ENCODE results near the gene TPI1. TPM values are rescaled to one million over a fixed set of nuclear protein-coding genes. Genes with fewer than 3 reads are reported as not detected.

The TPI1 gene
- total and polyA plus RNA-seq, 4 donors: 190 to 547 (median 396) TPM

DNA sequence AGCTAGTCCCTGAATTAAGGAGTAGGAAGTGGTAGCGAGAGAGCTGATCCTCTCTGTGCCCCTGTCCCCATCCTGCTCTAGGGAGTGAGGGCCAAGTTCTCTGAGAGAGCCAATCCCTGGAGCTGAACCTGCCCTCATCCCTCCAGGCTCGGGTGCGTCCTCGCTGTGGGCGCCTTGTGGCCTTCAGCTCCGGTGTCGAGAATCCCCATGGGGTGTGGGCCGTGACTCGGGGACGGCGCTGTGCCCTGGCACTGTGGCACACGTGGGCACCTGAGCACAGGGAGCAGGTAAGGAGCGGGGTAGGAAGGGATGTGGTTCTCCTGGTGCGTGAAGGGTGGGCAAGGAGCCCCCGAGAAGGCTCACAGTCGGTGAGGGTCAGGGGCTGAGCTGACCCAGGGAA lies 28.5 kb upstream of the TPI1 start:
- Histone ChIP-seq H3K36me3 (ENCODE audit: control insufficient read depth in 4 of 4, insufficient read depth in 3 of 4, low read depth in 1 of 4, low read length in 3 of 4) (peaks cover 0 to 2% (median 0%) of the 10 kb centered on the region in 4 donors), H3K27ac (ENCODE audit: low read depth in 1 of 2, low read length in 2 of 2) (no peak overlapping the region), H3K9me3 (ENCODE audit: control insufficient read depth in 4 of 4, low read length in 3 of 4) (no peaks in the 10 kb centered on the region), H3K27me3 (ENCODE audit: control insufficient read depth in 4 of 4, insufficient read depth in 4 of 4, low read length in 3 of 4) (no peaks in the 10 kb centered on the region), H3K9ac (ENCODE audit: low read depth in 1 of 2, low read length in 2 of 2) (no peak overlapping the region), H3K4me3 (ENCODE audit: low read depth in 1 of 3, low read length in 3 of 3) (no peak overlapping the region), H3K4me1 (ENCODE audit: control insufficient read depth in 4 of 4, insufficient read depth in 4 of 4, low read length in 3 of 4) (peaks cover 0 to 3% (median under 1%) of the 10 kb centered on the region in 4 donors)
- DNase-seq (ENCODE audit: low spot score): no peak
- WGBS: 92% methylated on average over 16 of the region's 16 CpGs
- TF ChIP-seq YY1 (IDR thresholded peaks at IDR 0.05) (no peak), FOXA1 (IDR thresholded peaks at IDR 0.05) (no peak), EGR1 (IDR thresholded peaks at IDR 0.05; ENCODE audit: low read depth in 2 of 2) (no peak), NR2F2 (IDR thresholded peaks at IDR 0.05) (no peak), RAD21 (IDR thresholded peaks at IDR 0.05) (no peak), SP1 (IDR thresholded peaks at IDR 0.05) (no peak), JUND (IDR thresholded peaks at IDR 0.05) (no peak), RXRA (IDR thresholded peaks at IDR 0.05) (no peak), GABPA (IDR thresholded peaks at IDR 0.05 in 1 of 2, conservative IDR thresholded peaks at IDR 0.05 in 1 of 2) (no peak), HNF4G (IDR thresholded peaks at IDR 0.05) (no peak), TAF1 (conservative IDR thresholded peaks at IDR 0.05) (no peak), HNF4A (conservative IDR thresholded peaks at IDR 0.05) (no peak), FOXA2 (IDR thresholded peaks at IDR 0.05) (no peak)
- TF ChIP-seq, protein P1, sequence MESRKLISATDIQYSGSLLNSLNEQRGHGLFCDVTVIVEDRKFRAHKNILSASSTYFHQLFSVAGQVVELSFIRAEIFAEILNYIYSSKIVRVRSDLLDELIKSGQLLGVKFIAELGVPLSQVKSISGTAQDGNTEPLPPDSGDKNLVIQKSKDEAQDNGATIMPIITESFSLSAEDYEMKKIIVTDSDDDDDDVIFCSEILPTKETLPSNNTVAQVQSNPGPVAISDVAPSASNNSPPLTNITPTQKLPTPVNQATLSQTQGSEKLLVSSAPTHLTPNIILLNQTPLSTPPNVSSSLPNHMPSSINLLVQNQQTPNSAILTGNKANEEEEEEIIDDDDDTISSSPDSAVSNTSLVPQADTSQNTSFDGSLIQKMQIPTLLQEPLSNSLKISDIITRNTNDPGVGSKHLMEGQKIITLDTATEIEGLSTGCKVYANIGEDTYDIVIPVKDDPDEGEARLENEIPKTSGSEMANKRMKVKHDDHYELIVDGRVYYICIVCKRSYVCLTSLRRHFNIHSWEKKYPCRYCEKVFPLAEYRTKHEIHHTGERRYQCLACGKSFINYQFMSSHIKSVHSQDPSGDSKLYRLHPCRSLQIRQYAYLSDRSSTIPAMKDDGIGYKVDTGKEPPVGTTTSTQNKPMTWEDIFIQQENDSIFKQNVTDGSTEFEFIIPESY (IDR thresholded peaks at IDR 0.05): no peak
- TF ChIP-seq, protein P2, sequence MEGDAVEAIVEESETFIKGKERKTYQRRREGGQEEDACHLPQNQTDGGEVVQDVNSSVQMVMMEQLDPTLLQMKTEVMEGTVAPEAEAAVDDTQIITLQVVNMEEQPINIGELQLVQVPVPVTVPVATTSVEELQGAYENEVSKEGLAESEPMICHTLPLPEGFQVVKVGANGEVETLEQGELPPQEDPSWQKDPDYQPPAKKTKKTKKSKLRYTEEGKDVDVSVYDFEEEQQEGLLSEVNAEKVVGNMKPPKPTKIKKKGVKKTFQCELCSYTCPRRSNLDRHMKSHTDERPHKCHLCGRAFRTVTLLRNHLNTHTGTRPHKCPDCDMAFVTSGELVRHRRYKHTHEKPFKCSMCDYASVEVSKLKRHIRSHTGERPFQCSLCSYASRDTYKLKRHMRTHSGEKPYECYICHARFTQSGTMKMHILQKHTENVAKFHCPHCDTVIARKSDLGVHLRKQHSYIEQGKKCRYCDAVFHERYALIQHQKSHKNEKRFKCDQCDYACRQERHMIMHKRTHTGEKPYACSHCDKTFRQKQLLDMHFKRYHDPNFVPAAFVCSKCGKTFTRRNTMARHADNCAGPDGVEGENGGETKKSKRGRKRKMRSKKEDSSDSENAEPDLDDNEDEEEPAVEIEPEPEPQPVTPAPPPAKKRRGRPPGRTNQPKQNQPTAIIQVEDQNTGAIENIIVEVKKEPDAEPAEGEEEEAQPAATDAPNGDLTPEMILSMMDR (IDR thresholded peaks at IDR 0.05; ENCODE audit: low read depth, low read length, missing input control): no peak
- TF ChIP-seq, protein P3, sequence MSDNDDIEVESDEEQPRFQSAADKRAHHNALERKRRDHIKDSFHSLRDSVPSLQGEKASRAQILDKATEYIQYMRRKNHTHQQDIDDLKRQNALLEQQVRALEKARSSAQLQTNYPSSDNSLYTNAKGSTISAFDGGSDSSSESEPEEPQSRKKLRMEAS (IDR thresholded peaks at IDR 0.05): no peak
- TF ChIP-seq, protein P4, sequence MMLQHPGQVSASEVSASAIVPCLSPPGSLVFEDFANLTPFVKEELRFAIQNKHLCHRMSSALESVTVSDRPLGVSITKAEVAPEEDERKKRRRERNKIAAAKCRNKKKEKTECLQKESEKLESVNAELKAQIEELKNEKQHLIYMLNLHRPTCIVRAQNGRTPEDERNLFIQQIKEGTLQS (IDR thresholded peaks at IDR 0.05): no peak
- TF ChIP-seq, protein P5, sequence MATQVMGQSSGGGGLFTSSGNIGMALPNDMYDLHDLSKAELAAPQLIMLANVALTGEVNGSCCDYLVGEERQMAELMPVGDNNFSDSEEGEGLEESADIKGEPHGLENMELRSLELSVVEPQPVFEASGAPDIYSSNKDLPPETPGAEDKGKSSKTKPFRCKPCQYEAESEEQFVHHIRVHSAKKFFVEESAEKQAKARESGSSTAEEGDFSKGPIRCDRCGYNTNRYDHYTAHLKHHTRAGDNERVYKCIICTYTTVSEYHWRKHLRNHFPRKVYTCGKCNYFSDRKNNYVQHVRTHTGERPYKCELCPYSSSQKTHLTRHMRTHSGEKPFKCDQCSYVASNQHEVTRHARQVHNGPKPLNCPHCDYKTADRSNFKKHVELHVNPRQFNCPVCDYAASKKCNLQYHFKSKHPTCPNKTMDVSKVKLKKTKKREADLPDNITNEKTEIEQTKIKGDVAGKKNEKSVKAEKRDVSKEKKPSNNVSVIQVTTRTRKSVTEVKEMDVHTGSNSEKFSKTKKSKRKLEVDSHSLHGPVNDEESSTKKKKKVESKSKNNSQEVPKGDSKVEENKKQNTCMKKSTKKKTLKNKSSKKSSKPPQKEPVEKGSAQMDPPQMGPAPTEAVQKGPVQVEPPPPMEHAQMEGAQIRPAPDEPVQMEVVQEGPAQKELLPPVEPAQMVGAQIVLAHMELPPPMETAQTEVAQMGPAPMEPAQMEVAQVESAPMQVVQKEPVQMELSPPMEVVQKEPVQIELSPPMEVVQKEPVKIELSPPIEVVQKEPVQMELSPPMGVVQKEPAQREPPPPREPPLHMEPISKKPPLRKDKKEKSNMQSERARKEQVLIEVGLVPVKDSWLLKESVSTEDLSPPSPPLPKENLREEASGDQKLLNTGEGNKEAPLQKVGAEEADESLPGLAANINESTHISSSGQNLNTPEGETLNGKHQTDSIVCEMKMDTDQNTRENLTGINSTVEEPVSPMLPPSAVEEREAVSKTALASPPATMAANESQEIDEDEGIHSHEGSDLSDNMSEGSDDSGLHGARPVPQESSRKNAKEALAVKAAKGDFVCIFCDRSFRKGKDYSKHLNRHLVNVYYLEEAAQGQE (IDR thresholded peaks at IDR 0.05): no peak

Measured in liver (tissue), 9 donors.